A673 (cell line): ENCODE results near the gene DDR2.

Source experiments
- CTCF ChIP-seq: fragments of 300-800, 200-600 bp; sonication (generic); conservative IDR thresholded peaks from 2 replicates; pipeline ENCODE4 v1.5.1; 2017; ENCODE audit warnings: low read depth, mild to moderate bottlenecking, antibody characterized with exemption, low read length, moderate library complexity, mixed read lengths
- EZH2 ChIP-seq: fragments of 200-600 bp; sonication (generic); IDR thresholded peaks from 2 replicates; pipeline ENCODE4 v1.6.1; 2017; ENCODE audit warnings: borderline replicate concordance, low read depth, mild to moderate bottlenecking, mixed read lengths, antibody characterized with exemption, low read length; ENCODE audit not compliant: poor library complexity, severe bottlenecking

- TF ChIP-seq CTCF (no peak), EZH2 (no peak)
These were observed 191.0 kb downstream of the DDR2 start for GRCh38 chr1:162823231-162823630.
